SW480 (cell line): ENCODE results near the gene CDC34.

ENCODE experiments used
- DNase-seq: peaks from one replicate; pipeline ENCODE4 v3.0.0-alpha.2; 2016; ENCODE audit warnings: low spot score

Gene CDC34

GRCh38 chr19:588741-589692 lies 57.5 kb downstream of the CDC34 start:
- peak; percentile 64 for DNase-seq

- DNase-seq: no peak
Measured at GRCh38 chr19:589693-590395, 58.3 kb downstream of the CDC34 start, which contains the start of gene HCN2. Gene HCN2, plus strand, starts transcription at chr19:589881. Its CDS starts 65 bp downstream, at chr19:589946.

GRCh38 chr19:590396-590745 lies 58.8 kb downstream of the CDC34 start:
- DNase-seq: no peak

GRCh38 chr19:590750-591098 lies 59.2 kb downstream of the CDC34 start:
- no peak for DNase-seq

GRCh38 chr19:591099-591958 lies 59.8 kb downstream of the CDC34 start:
- DNase-seq: no peak
